MCF 10A (cell line): Measurements from ENCODE around the gene DDX56. TPM values are rescaled to one million over a fixed set of nuclear protein-coding genes. Genes with fewer than 3 reads are reported as not detected.

Source experiments
- BruUV-seq: library from RNA; stranded (reverse); fragments of 400-500 nt; replicated peaks from 2 replicates; lab custom pipeline; 2021; lab: Mats Ljungman, UMichigan
- CTCF ChIA-PET: fragments of 300-600 bp; sonication (Branson Sonifier 250); formaldehyde crosslinking; extraction: SDS; loops from one replicate; lab custom pipeline; 2021; ENCODE audit warnings: antibody characterized with exemption, inconsistent platforms; lab: Yijun Ruan, JAX
- POLR2A ChIA-PET: fragments of 300-600, 350-650 bp; sonication (Branson Sonifier 250); formaldehyde crosslinking; extraction: SDS; loops from one replicate; lab custom pipeline; 2020; ENCODE audit warnings: antibody characterized with exemption, inconsistent platforms; lab: Yijun Ruan, JAX
- DNase-seq: peaks from one replicate; pipeline ENCODE4 v3.0.0-alpha.2; 2018; ENCODE audit not compliant: unreplicated experiment
- H3K27ac Mint-ChIP-seq: one replicate; pipeline ENCODE4 v1.8.0; 2022; ENCODE audit warnings: mild to moderate bottlenecking, low read depth, mixed read lengths; ENCODE audit not compliant: unreplicated experiment
- H3K27me3 Mint-ChIP-seq: one replicate; pipeline ENCODE4 v1.8.0; 2022; ENCODE audit warnings: mixed read lengths; ENCODE audit not compliant: insufficient read depth, unreplicated experiment
- H3K36me3 Mint-ChIP-seq: one replicate; pipeline ENCODE4 v1.8.0; 2022; ENCODE audit warnings: mild to moderate bottlenecking, moderate library complexity, mixed read lengths; ENCODE audit not compliant: insufficient read depth, unreplicated experiment
- H3K4me1 Mint-ChIP-seq: one replicate; pipeline ENCODE4 v1.8.0; 2022; ENCODE audit warnings: mixed read lengths; ENCODE audit not compliant: insufficient read depth, unreplicated experiment
- H3K4me3 Mint-ChIP-seq: one replicate; pipeline ENCODE4 v1.8.0; 2022; ENCODE audit warnings: mild to moderate bottlenecking, moderate library complexity, mixed read lengths; ENCODE audit not compliant: unreplicated experiment
- H3K9me3 Mint-ChIP-seq: one replicate; pipeline ENCODE4 v1.8.0; 2022; ENCODE audit warnings: mixed read lengths; ENCODE audit not compliant: unreplicated experiment
- intact Hi-C: fragments of 100-400 bp; cut with micrococcal nuclease; formaldehyde crosslinking; loops from 2 replicates; pipeline ENCODE4 v1.14.1; 2022
- total RNA-seq: library from RNA; stranded (reverse); gene quantifications from 2 replicates; pipeline ENCODE4 v1.2.3, GENCODE V29; 2022
- TF ChIP-seq, protein P1 (sequence below): fragments of 200-600 bp; IDR thresholded peaks from one replicate; pipeline ENCODE4 v1.8.0; 2022; ENCODE audit warnings: antibody characterized with exemption, mild to moderate bottlenecking; ENCODE audit not compliant: unreplicated experiment

The DDX56 gene
- total RNA-seq, 1 experiment from 2014 or later = 104 TPM

DNA sequence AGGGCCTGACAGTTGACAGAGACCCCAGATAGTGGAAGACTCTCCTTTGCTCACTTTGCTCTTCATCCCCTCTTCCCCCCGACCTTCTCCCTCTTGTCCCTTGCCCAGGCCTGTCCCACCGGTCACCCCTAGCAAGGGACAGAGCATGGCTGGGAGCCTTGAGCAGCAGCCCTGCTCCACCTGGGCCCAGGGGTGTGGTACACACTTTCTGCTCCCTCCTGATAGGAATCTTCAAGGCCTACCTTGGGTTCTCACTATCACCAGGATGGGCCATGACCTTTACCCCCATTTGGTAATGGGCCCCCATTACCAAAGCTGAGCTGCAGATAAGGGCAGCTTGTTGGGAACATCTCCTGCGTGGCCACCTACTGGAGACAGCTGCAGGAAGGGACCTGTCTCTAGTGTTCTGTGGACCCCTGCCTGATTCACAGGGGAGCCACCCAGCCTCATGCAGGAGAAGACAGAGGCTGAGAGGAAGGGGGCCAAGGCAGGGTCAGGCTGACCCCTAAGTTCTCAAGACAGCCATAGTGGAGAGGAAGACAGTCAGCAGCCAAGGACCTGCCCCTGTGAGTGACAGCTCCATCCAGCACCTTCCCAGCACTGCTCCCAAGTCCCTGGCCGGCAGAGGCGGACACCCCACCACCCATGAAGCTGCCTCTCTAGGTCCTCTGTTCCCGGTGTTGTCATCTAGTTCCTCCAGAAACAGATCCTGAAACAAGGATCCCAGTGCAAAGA lies 31.7 kb downstream of the DDX56 start:
- TF ChIP-seq, protein P1, sequence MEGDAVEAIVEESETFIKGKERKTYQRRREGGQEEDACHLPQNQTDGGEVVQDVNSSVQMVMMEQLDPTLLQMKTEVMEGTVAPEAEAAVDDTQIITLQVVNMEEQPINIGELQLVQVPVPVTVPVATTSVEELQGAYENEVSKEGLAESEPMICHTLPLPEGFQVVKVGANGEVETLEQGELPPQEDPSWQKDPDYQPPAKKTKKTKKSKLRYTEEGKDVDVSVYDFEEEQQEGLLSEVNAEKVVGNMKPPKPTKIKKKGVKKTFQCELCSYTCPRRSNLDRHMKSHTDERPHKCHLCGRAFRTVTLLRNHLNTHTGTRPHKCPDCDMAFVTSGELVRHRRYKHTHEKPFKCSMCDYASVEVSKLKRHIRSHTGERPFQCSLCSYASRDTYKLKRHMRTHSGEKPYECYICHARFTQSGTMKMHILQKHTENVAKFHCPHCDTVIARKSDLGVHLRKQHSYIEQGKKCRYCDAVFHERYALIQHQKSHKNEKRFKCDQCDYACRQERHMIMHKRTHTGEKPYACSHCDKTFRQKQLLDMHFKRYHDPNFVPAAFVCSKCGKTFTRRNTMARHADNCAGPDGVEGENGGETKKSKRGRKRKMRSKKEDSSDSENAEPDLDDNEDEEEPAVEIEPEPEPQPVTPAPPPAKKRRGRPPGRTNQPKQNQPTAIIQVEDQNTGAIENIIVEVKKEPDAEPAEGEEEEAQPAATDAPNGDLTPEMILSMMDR = no peak
- intact Hi-C loops = loop anchor here (10.0 kb wide), 1 partner anchor 47 kb away; the partner anchor contains the start of gene NUDCD3
- ChIA-PET CTCF (interaction anchor here (0.5 to 5.8 kb wide), 4 partner anchors 15 to 521 kb away, joined by 3 to 36 read pairs (median 4); no protein-coding TSS in a partner anchor), POLR2A (interaction anchor here (0.6 to 6.4 kb wide), 6 partner anchors 10 to 51 kb away, joined by 3 to 60 read pairs (median 8); partner anchors contain the start of genes DDX56 and NUDCD3)
- peaks cover 17% of the 10 kb centered on the region for H3K4me1 Mint-ChIP-seq
- H3K27me3 Mint-ChIP-seq = no peaks in the 10 kb centered on the region
- H3K36me3 Mint-ChIP-seq = no peaks in the 10 kb centered on the region
- no peaks in the 10 kb centered on the region for H3K9me3 Mint-ChIP-seq
- H3K4me3 Mint-ChIP-seq = no peak overlapping the region
- no TSS peak for BruUV-seq
- H3K27ac Mint-ChIP-seq = peak overlapping the region; percentile 19
- DNase-seq = no peak

- POLR2A ChIA-PET = interaction anchor here (1.2 to 6.4 kb wide), 3 partner anchors 23 to 51 kb away, joined by 3 to 60 read pairs (median 15); partner anchors contain the start of genes DDX56 and NUDCD3
- CTCF ChIA-PET = interaction anchor here (0.5 to 5.8 kb wide), 4 partner anchors 24 to 46 kb away, joined by 3 to 36 read pairs (median 3); no protein-coding TSS in a partner anchor
- intact Hi-C loops = loop anchor here (10.0 kb wide), 1 partner anchor 46 kb away; the partner anchor contains the start of gene NUDCD3
- Mint-ChIP-seq H3K27ac (peak within 1 kb of the TSS; percentile 19), H3K4me1 (peaks cover 17% of the 10 kb centered on the region), H3K4me3 (no peak within 1 kb of the TSS), H3K27me3 (no peaks in the 10 kb centered on the region), H3K9me3 (no peaks in the 10 kb centered on the region), H3K36me3 (no peaks in the 10 kb centered on the region)
- BruUV-seq = no TSS peak
- TF ChIP-seq, protein P1 = no peak
- no peak for DNase-seq
These were observed 32.5 kb downstream of the DDX56 start, which contains the start of gene NPC1L1 for GRCh38 chr7:44541028-44541869. Gene NPC1L1, minus strand, starts transcription at chr7:44541330. Its CDS starts 71 bp downstream, at chr7:44541259.

DNA sequence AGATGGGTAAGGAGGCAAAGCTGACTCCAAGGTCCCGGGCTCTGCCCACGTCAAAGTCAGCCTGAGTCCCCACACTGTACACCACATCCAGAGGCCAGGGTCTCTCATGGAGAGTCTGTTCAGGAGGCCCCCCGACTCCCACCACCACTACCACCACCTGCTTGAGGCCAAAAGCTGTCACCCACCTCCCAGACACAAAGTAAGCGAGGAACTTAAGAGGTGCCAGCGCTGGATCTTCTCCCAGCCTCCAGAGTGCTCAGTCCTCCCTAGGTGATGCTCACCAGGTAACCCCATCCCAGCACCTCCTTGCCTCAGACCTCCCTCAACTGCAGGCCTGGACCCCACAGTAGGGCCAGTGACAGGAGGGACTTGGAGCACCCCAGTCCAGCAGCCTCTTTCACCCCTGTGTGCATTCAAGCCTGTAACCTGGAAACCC lies 33.1 kb downstream of the DDX56 start:
- Mint-ChIP-seq H3K27me3 (no peaks in the 10 kb centered on the region), H3K9me3 (no peaks in the 10 kb centered on the region), H3K4me3 (no peak overlapping the region), H3K4me1 (peaks cover 17% of the 10 kb centered on the region), H3K27ac (no peak overlapping the region), H3K36me3 (no peaks in the 10 kb centered on the region)
- intact Hi-C loops = loop anchor here (10.0 kb wide), 1 partner anchor 46 kb away; the partner anchor contains the start of gene NUDCD3
- BruUV-seq = no TSS peak
- TF ChIP-seq, protein P1 = no peak
- CTCF ChIA-PET = interaction anchor here (0.6 to 1.2 kb wide), 2 partner anchors 25 to 46 kb away, joined by 3 read pairs; no protein-coding TSS in a partner anchor
- DNase-seq = no peak
- POLR2A ChIA-PET = interaction anchor here (6.4 kb wide), 1 partner anchor 50 kb away, joined by 60 read pairs; the partner anchor contains the start of gene NUDCD3
